HG03025 (cell line): ENCODE data around the gene CX3CR1.

ENCODE experiments used
- ATAC-seq: cut with Tn5 transposase; IDR thresholded peaks from one replicate; pipeline ENCODE4 v1.9.1; 2021; ENCODE audit warnings: mild to moderate bottlenecking, moderate library complexity; ENCODE audit not compliant: unreplicated experiment, low FRiP score

The CX3CR1 gene

GRCh38 chr3:39294446-39295183 lies 14.8 kb upstream of the CX3CR1 start:
- no peak for ATAC-seq

DNA sequence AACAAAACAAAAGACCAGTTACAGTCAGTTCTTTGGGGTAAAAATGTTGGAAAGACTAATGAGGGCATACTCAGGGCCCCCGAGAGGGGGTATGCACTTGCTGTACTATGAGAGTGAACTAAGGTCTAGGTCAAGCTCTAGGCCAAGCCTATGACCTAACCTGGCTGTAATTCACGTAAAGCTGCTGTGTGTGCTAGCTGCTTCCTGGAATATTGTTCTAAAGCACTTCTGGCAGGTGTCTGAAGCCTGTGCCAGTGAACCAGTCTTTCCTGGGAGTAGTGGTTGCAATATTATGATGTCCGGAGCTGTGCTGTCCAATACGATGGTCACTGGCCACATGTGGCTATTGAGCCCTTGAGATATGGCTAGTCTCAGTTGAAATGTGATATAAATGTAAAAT lies 13.1 kb upstream of the CX3CR1 start:
- no peak for ATAC-seq

DNA sequence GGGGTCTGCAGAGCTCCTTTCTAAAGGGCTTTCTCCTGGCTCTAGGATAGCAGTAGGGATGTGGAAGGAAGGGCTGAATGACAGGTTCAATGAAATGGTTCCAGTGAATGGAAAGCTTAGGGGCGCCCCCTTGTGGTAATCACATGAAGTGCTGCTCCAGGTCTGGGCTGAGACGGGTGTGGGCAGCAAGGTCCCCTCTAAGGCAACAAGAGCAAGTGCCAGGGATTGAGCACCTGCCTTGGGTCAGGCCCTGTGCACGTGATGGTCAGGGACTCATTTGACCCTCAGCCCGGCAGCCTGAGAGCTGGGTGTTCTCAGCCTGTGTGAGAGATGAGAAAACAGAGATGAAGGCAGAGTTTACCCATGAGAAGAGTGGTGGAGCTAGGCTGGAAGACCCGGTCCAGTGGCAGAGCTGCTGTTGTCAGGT lies 12.1 kb upstream of the CX3CR1 start:
- ATAC-seq: no peak

GRCh38 chr3:39290255-39290654 lies 10.4 kb upstream of the CX3CR1 start:
- no peak for ATAC-seq

DNA sequence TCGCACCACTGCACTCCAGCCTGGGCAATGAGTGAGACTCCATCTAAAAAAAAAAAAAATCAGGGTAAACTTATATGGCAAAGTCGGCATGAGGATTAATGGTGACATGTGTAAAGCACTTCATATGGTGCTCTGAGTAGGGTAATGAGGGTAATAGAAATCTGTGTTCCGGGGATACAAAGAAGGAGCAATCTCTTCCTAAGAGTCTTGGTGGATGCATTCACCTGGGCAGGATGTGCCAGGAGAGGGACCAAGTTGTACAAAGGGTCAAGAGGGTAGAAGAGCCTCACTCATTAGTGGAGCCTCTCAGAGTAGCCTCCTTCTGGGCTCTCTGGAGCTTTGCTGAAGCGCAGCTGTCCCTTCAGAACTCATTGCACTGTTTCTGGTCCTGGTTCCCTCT lies 9.3 kb upstream of the CX3CR1 start:
- no peak for ATAC-seq

GRCh38 chr3:39288300-39288808 lies 8.5 kb upstream of the CX3CR1 start:
- ATAC-seq: peak; percentile 97

DNA sequence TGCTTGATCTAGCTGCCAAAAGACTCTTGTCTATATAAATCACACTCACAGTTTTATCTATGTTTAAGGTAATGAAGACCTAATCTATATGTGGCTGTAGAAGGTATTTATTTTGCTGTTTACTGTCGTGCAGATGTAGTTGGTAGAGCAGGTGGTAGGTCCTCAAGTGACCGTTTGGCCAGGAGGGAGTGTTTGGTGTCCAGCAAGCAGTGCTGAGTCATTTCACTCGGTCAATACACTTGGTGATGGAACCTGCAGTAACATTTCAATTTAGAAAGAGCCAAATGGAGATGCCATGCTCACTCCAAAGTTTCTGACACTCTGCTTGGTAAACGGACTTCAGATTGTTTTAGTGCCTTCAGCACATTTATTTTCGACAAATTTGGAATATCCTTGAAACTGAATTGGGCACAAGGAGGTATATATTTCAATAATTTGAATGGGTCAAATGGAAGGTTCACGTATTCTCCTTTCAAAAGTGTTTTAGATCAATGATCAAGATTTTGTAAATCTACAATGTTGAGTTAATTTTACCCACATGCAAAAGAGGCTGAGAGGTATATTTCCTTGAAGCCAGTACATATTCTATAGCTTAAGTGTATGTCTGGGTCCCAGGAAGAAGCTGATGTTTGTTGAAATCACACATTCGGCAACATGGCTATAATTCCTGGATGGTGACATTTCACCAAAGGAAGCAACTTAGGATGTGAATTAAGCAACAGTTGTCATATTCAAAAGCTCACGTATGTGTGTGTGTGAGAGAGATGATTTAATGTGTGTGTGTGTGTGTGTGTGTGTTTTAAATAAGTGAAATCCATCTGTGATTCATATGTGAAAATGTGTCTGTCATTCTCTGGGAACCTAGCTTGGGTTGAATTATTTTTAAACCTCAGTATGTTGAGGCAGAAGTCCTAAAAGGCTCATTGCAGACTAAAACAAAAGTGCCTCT lies 7.7 kb upstream of the CX3CR1 start:
- no peak for ATAC-seq

DNA sequence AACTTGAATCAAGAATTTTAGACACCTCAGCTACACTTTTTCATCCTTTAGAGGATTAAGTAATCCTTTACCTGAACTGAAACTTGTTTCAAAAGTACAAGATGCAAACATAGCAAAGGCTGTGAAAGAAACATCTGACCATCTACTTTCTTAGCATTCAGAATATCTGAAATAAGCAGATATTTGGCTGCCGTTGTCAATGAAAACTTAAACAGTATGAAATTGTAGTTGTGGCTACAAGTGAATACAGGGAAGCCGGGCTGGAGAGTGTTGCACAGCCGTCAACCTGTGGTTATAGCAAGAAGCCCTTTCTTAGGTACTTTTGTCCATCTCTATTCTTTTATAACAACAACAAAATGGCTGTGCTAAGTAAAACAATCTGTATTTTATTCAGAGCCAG lies 6.9 kb upstream of the CX3CR1 start:
- ATAC-seq: no peak

DNA sequence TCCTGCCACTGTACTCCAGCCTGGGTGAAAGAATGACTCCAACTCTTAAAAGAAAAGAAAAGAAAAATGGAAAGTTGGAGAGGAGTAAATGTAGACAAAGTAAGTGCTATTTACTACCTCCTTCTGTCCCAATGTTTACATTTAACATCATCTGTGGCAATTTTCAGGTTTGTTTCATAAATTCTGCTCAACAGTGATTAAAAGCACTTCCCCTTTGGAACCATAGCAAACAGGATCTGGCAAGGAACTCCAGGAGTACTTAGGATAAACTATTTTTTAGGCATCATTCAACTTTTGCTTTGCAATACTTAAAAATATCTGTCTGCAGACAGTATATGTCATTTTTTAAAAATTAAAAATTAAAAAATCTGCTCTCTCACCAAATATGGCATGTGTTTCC lies 5.5 kb upstream of the CX3CR1 start:
- ATAC-seq: no peak

GRCh38 chr3:39284457-39284881 lies 4.6 kb upstream of the CX3CR1 start:
- no peak for ATAC-seq

GRCh38 chr3:39282057-39282456 lies 2.2 kb upstream of the CX3CR1 start:
- no peak for ATAC-seq

DNA sequence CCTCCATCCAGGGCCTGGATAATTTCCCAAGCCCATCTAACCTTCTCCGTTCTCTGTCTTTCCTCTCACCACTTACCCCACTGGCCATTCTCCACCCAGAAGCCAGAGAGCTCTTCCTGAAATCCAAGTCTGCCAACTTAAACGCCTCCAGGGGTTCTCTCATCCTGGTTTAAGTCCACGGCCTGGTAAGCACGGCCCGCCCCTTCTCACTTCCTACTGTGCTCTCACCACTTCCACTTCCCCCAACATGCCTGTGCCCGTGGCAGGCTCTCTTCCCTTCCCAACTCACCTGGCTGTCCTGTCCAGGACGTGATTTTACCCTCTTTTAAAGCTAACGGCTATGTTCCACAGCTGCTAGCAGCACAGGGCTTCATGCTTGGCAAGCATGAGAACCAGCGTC lies 1.7 kb upstream of the CX3CR1 start:
- no peak for ATAC-seq

GRCh38 chr3:39280571-39280970 lies 735 bp upstream of the CX3CR1 start:
- ATAC-seq: no peak

- ATAC-seq: no peak
These were observed 1.3 kb downstream of the CX3CR1 start for GRCh38 chr3:39278616-39278935.

DNA sequence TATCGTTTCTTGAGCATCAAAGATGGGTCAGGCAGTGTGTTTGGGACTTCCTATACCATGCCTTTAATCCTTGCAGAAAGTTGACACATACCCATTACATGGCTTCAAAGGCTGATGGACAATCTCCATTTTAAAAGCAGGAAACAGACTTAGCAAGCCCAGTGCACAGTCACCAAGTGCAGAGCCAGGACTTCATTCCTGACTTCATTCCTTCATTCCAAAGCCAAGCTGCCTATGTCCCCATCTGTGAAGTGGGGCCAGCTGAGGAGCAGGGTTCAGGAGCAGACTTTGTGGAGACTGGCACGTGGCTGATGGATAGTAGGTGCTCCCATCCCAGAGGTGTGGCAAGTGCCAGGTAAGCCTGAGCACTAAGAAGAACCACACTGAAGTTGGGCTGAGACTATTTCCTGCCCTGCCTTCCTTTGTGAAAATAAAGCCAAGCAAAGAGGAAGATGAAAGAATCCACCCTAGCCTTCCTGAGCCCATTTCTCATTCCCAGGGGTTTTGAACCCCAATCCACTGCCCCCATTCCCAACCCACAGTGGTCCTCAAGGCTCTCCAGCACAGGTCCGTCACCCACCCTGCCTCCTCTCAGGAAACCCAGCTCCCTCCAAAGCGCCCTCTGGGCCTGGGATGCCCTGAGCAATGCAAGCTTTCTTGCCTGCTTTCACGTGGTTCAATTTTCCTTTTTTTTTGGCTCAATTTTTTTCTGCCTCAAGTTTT lies 1.8 kb downstream of the CX3CR1 start:
- no peak for ATAC-seq

- no peak for ATAC-seq
These were observed 3.1 kb downstream of the CX3CR1 start for GRCh38 chr3:39276746-39277145.

DNA sequence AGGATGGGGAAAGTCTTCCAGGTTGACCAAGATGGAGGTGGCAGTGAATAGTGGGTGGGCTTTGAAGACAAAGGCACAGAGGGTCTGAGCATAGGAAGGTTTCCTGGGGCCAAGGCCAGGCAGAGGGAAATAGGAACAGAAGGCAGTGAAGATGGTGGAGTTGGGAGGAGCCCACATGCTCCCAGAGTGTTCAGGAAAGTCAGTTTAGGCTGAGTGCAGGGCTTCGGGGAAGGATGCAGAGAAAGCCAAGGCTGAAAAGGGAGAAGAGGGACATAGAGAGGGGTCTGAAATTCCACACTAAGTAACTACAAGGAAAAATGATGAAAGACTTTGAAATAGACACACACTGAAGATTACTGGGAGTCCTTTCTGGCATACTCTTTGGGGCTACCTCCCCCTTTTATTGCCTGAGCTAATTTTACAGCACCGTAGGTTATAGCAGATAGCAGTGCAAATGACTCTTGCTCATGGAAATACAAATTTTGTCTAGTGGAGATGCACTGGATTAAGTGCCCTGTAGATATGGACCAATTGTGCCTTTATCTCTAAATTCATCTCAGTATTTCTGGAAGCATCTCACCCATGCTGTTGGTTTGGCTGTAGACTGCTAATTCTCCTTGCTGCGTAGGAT lies 3.8 kb downstream of the CX3CR1 start:
- ATAC-seq: no peak

DNA sequence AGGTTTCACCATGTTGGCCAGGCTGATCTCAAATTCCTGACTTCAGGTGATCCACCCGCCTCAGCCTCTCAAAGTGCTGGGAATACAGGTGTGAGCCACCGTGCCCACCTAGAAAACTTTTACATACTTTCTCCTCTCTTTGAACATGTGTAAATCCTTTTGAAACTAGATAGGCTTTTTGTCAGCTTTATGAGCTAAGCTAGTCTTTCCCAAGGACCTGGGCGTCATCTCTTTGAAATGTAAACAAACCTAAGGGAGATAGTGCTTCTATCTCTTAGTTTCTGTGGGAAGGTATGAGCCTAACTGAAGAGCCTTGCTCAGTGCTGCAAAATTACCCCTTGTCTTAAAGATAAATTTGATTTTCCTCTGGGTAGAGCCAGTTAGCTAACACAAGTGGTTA lies 4.8 kb downstream of the CX3CR1 start:
- ATAC-seq: no peak

GRCh38 chr3:39273119-39273518 lies 6.7 kb downstream of the CX3CR1 start:
- no peak for ATAC-seq

DNA sequence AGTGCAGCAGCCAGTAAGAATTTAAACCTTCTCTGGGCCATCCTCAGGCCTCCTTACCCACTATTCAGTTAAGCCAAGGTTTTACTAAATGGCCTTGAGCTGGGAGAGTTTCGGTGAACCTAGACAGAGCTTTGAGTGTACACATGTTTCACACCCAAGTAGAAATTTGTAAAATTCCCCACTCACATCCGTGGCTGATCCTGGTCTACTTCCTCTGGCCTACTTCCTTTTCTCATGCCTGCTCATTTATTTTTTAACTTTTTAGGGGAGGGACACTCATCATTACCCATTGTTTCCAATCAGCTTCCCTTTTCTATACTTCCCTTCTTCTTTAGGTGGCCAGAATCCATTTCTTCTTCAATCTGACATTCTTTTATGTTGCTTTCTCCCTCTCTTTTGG lies 7.6 kb downstream of the CX3CR1 start:
- ATAC-seq: no peak
